HG02610 (cell line): Measurements from ENCODE around the gene PGP.
"Not testable (repeated sequence)": the region's sequence is repeated elsewhere in the genome, so short reads cannot be mapped to it uniquely, and the experiment has no call there.

ENCODE experiments used
- ATAC-seq: cut with Tn5 transposase; IDR thresholded peaks from one replicate; pipeline ENCODE4 v1.9.1; 2021; ENCODE audit warnings: mild to moderate bottlenecking, moderate library complexity; ENCODE audit not compliant: unreplicated experiment

PGP gene

GRCh38 chr16:2214719-2214968, at the start of gene PGP:
Gene PGP (minus strand): TSS chr16:2214840. CDS start chr16:2214777, 63 bp downstream.
- peak; percentile 84 for ATAC-seq

- ATAC-seq, result not testable (repeated sequence)
Measured at GRCh38 chr16:2263026-2263425, 48.4 kb upstream of the PGP start.

DNA sequence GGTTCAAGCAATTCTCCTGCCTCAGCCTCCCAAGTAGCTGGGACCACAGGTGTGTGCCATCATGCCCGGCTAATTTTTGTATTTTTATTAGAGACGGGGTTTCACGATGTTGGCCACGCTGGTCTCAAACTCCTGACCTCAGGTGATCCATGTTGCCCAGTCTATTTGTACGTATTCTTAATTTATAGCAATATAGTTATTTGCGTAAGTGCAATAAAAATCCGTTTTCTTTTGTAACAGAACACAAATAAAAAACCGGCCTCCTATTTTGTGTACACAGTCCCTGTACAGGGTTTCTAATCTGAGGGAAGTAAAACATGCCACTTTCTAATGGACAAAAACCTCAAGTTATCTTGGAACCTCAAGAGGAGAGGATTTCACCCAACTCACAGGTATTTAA, 45.6 kb upstream of the PGP start:
- no peak for ATAC-seq

- ATAC-seq, result not testable (repeated sequence)
Measured at GRCh38 chr16:2258530-2258929, 43.9 kb upstream of the PGP start.

DNA sequence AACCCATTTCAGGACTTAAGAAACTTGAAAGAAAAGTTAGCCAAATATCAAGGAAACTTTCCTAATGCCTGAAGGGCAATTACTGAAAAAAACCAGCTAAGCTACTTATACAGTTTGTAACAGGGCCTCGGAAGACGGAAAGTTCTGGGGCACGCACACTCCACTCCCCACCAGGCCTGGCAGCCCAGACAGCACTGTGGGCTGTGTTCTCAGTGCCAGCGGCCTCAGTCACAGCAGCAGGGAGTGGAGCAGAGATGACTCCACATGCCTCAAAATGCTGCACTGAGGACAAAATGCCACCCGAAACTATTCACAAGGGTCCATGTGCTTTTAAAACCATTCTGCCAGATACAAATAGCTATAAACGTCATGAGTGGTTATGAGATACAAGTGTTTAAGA, 43.1 kb upstream of the PGP start:
- no peak for ATAC-seq

DNA sequence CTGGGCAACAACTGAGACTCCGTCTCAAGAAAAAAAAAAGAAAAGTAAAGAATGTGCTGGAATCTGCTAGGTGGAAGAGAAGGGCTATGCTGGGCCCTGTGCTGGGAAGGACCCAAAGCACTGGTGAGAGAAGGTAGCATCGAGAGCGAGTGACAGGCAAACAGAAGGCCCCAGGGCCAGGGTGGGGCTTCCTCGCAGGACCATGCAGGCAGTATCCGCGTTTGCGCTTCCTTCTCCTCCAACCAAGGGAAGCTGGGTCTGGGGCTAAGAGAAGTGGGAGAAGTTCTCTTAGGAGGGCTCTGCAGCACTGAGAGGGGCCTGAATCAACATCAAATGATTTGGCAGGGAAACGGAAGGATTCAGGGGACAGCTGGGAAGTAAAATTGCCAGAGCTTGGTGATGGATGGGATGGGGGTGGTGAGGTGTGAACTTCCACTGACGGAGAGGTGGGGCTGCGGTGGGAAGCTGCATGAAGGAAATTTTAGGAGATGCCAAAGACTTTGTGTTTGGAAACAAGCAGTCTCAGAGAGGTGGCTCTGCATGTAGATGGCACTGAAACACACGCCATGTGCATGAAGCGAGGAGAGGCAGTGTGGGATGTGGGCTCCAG, 42.0 kb upstream of the PGP start:
- ATAC-seq, result no peak

- ATAC-seq, result no peak
Measured at GRCh38 chr16:2253293-2253692, 38.7 kb upstream of the PGP start.

- no peak for ATAC-seq
Measured at GRCh38 chr16:2252806-2253148, 38.1 kb upstream of the PGP start.

GRCh38 chr16:2251296-2252111, 36.9 kb upstream of the PGP start, which contains the start of gene ECI1:
Gene ECI1 (minus strand): TSS chr16:2251587. CDS start chr16:2251566, 21 bp downstream.
- peak; percentile 79 for ATAC-seq

DNA sequence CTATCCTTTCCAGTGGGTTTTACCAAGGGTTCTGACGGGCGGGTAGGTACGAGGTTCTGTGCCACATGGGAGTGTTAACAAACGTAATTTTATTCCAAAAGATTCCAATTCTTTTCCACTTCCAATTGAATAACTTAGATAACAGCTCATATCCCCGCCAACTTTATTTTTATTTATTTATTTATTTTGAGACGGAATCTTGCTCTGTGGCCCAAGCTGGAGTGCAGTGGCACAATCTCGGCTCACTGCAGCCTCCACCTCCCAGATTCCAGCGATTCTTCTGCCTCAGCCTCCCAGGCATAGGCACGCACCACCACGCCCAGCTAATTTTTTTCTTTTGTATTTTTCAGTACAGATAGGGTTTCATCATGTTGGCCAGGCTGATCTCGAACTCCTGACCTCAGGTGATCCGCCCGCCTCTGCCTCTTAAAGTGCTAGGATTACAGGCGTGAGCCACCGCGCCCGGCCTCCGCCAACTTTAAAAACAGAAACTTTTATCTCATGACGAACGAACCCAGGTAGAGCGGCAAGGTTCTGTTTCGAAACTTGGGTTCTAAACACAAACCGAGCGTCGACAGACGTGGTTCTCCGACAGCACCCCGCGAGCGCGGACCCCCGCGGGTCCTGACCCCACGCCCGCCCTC, 36.1 kb upstream of the PGP start:
- ATAC-seq, result peak; percentile 6

DNA sequence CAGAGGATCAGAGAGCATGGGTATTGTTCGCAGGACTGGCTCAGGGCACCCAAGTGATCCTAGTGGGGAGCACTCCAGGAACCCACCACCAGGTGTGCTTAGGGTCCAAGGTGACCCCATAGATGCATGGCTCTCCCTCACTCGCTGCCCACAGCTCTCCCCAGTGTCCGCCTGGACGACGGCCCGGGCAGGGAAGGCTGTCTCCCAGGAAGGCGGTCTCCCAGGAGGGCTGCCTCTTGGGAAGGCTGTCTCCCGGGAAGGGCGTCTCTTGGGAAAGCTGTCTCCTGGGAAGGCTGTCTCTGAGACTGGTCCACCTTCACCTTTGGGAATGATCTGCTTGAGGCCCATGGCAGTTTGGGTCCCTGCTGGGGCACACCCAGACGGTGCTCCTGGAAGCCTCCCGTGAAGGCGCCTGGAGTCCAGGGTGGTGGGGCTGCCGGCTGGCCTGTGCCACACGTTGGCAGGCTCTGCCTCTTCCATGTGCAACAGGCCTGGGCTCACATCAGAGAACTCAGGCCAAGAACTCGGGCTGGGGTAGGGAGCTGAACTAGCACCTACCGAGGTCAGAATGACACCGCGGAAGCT, 31.8 kb upstream of the PGP start:
- no peak for ATAC-seq

GRCh38 chr16:2244926-2245795, 30.5 kb upstream of the PGP start:
- no peak for ATAC-seq

DNA sequence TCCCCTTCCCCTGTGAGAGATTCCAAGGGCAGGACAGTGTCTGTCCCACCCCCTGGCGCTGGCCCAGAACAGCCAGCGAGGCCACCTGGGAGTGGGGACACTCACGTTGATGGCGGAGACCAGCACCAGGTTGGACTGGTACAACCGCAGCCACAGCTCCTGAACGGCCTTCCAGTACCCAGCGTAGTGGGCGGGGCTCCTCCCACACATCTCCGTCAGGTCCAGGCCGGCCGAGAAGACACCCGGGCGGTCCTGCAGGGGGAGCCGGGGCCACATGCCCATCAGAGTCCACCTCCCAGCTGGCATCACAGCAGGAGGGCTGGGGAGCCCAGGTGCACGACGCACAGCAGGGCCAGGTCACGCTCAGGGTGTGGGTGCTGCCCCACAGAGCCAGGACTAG, 29.7 kb upstream of the PGP start:
- no peak for ATAC-seq

DNA sequence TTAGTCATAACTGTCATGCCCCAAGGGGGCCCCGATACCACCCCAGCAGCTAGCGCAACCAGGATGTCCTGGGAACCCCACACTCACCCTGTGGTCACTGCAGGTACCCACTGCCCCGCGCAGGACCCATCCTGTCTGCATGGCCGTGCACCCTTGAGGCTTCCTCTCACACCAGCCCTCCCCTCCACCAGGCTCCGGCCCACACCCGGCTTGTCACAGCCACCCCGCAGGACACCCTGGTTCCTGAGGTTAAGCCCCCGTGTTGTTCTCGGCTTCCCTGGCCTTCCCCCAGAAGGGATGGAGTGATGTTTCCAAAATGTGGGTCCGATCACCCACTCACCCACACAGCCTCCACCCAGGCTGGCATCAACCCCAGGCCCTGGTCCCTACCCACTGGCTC, 29.1 kb upstream of the PGP start:
- no peak for ATAC-seq

GRCh38 chr16:2243031-2243528, 28.4 kb upstream of the PGP start:
- no peak for ATAC-seq

- no peak for ATAC-seq
Measured at GRCh38 chr16:2242598-2242997, 28.0 kb upstream of the PGP start.

- not testable (repeated sequence) for ATAC-seq
Measured at GRCh38 chr16:2240331-2240730, 25.7 kb upstream of the PGP start.

DNA sequence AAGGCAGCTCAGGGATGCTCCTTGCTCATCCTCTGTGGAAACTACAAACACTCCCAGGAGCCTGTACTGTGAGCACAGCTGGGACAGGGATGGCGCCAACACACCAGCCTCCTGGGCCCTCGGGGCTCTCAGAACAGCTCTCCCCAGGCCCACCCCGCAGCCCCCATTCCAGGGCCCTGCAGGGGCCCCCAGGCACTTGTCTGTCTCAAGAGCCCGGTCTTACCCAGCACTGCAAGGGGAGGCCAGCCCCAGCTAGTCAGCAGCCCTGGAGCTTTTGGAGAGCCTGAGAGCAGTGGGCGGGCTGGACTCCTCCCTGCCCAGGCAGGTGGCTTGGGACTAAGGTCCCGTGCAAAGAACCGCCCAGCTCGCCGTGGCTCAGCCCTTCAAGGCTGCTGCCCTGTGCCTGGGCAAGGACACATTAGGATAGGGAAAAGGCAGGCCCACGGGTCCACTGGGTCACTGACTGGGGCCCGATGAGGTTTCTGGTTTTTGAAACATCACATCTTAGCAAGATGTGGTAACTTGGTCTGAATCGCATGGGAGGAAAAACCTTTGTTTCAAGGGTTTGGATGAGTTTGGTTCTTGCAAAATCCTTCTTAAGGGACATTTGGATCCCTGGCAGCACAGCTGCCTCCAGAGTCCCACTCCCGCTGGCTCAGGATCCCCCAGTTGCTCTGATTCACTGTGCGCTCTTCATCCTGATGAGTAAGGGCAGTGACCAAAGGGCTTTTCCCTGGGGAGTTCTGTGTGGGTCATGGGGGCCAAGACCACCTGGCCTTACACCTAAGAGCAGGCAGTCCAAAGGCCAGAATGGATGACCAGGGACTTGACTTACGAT, 24.4 kb upstream of the PGP start:
- no peak for ATAC-seq

- ATAC-seq, result no peak
Measured at GRCh38 chr16:2238150-2238837, 23.7 kb upstream of the PGP start.
